Uterus (tissue), 2 donors: Measurements from ENCODE around the gene ORC4.

Experiments used
- CTCF ChIP-seq, 4 experiments: fragments of 200-600 bp in 2 of 4; fragments of 450-650 bp in 2 of 4; sonication (generic) in 2 of 4; IDR thresholded peaks; one replicate each; pipeline ENCODE4 v1.5.1; 2016 to 2019; ENCODE audit warnings: antibody characterized with exemption in 4 of 4, mild to moderate bottlenecking in 2 of 4, moderate library complexity in 1 of 4
- POLR2A ChIP-seq, 2 donors: fragments of 450-650 bp; IDR thresholded peaks; one replicate each; pipeline ENCODE4 v1.6.1; 2016; ENCODE audit warnings: antibody characterized with exemption in 2 of 2, mild to moderate bottlenecking in 1 of 2, moderate library complexity in 1 of 2

- TF ChIP-seq CTCF (IDR thresholded peaks at IDR 0.05), result no peak
- TF ChIP-seq POLR2A (IDR thresholded peaks at IDR 0.05), result no peak
Measured at GRCh38 chr2:148052687-148053086, 32.1 kb upstream of the ORC4 start.
